GM21515 (cell line): ENCODE data around the gene TMEM151A.
"Not testable (repeated sequence)": the region's sequence is repeated elsewhere in the genome, so short reads cannot be mapped to it uniquely, and the experiment has no call there.

ENCODE experiments used
- ATAC-seq: cut with Tn5 transposase; IDR thresholded peaks from one replicate; pipeline ENCODE4 v1.9.1; 2021; ENCODE audit not compliant: unreplicated experiment

The TMEM151A gene

DNA sequence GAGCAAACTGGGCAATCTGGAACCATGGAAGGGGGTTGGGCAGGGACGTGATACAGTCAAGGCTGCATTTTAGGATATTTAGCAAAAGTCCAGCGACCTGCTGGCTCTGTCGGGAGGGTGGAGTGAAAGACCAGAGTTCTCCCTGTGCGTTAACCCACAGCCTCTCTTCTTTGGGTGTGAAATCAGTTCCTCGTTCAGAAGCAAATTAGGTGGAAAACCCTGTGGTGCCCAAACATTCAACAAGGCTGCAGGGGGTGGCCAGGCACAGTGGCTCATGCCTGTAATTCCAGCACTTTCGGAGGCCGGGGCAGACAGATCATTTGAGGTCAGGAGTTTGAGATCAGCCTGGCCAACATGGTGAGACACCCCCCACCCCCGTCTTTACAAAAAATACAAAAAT, 5.9 kb downstream of the TMEM151A start:
- no peak for ATAC-seq

- no peak for ATAC-seq
Observed at GRCh38 chr11:66299186-66299585, 7.5 kb downstream of the TMEM151A start.

DNA sequence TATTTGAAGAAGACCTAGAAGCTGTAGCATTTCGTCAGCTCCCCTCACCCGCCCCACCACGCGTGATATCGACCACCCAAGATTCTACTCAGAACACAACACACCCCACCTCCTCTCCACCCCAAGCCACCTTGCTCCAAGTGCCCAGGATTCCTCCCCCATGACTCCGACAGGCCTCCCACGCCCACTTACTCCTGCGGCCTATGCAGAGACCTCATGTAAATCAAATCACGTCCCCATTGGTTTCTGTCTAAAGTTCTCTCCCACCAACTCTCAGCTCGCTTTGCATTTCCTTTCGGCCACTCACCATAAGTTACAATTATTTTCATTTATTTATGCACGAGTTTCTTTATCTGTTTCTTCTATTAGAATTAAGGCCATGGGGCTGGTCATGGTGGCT, 11.0 kb downstream of the TMEM151A start:
- no peak for ATAC-seq

GRCh38 chr11:66309475-66309874, 17.8 kb downstream of the TMEM151A start:
- ATAC-seq: no peak

GRCh38 chr11:66310324-66310723, 18.6 kb downstream of the TMEM151A start:
- no peak for ATAC-seq

DNA sequence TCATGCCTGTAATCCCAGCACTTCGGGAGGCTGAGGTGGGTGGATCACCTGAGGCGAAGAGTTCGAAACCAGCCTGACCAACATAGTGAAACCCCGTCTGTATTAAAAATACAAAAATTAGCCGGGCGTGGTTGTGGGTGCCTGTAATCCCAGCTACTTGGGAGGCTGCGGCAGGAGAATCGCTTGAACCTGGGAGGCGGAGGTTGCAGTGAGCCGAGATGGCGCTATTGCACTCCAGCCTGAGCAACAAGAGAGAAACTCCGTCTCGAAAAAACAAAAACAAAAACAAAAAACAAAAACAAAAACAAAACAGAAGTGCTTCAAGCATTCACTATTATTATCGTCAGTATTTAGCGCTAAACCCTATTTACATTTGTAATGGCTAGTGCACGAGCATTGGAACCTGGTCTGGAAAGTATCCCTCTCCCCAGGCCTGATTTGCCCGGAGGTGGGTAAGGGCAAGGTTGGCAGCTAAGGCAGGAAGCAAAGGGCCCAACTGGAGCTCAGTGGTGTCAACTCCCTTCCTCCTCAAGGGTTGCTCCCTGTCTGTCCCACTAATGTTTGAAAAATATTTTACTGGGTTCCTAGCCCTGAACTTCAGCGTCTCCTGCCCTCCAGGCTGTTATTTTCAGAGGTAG, 19.2 kb downstream of the TMEM151A start:
- not testable (repeated sequence) for ATAC-seq

GRCh38 chr11:66311470-66311964, 19.8 kb downstream of the TMEM151A start:
- no peak for ATAC-seq

DNA sequence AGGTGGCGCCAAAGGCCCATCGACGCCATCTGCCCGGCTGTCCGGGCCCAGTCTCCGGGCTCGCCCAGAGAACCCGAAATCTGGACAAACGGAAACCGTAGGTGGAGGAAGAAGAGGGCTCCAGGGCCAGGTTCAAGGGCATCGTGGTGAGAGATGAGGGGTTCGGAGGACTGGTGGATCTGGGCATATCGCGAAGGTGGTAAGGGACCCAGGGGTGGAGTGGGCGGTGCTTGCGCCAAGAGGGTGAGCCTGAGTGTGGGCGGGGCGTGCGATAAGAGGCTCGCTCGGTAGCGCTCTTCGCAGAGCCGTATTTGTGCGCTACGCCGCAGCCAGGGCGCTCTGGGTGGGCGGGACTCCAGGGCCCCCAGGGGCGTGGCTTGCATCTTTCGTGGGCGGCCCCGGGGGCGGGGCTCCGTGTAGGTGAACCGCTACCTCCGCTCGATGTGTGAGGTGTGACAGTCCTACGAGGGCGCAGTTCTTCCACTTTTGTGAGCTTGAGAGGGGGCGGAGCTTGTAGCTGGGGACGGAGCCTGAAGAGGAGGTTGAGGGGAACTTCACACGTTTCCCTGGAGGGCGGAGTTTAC, 20.4 kb downstream of the TMEM151A start:
- ATAC-seq: peak; percentile 55

DNA sequence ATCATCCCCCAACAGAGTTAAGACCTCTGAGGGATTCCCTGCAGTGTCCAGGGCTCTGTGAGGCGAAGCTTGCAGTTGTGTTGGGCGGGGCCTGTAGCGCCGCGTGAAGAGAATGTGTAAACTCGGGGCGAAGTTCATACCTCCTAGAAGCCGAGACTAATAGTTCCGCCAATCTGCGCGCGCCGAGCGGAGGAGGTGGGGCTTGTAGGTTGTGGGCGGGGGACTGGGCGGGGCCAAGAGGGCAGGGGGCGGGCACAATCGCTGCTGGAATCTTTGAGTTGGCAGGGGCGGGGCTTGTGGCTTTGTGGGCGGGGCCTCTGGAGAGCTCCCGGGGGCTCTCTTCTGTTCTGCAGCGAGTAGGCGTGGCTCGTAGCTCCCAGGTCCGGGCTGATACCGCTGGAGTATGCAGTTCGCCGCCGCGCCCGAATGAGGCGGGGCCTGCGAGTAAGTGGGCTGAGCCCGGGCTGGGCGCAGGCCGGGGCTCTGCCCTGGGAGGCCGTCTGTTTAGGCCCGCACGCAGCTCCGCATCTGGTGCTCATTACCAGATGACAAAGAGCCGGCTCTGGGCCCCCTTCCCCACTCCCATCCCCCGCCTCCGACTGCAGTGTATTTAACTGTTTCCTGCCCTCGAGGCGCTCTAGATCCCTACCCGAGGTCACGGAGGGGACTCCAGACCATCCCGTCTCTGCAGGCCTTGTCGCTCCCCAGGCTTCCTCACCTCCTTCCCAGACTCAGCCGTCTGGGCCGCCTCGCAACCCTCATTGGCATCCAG, 21.0 kb downstream of the TMEM151A start:
- ATAC-seq: peak; percentile 68

- no peak for ATAC-seq
Observed at GRCh38 chr11:66313321-66314185, 21.9 kb downstream of the TMEM151A start.

DNA sequence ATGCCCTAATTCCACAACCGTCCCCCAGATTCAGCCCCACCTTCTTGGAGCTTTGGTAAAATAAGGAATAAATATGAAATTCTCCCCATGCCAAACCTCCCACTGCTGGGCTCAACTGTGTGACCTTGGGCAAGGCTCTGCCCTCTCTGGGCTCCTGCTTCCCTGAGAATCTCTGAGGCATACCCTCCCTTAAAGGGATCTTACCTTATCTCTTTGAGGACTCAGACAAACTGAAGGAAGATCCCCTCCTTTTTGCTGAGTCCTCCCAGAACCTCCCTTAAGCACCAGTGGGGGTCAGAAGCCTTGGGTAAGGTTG, 22.4 kb downstream of the TMEM151A start:
- ATAC-seq: no peak

GRCh38 chr11:66314561-66315497, 23.1 kb downstream of the TMEM151A start:
- no peak for ATAC-seq

DNA sequence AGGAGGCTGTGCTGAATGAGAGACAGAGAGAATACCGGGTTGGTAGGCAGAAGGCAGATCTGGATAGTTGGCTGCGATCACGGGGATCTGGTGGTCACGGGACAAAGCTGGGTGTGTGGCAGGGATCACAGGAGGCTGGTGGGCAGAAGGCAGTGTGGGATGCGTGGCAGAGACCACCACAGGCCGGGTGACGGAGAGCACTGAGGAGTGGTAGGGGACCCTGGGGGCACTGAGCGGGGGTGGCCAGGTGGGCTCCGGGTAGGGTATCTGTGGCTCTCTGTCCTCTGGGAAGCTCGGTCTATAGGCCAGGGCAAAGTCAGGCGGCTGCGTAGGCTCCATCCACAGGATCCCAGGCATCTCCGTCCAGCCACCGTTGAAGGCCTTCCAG, 23.8 kb downstream of the TMEM151A start:
- ATAC-seq: no peak

DNA sequence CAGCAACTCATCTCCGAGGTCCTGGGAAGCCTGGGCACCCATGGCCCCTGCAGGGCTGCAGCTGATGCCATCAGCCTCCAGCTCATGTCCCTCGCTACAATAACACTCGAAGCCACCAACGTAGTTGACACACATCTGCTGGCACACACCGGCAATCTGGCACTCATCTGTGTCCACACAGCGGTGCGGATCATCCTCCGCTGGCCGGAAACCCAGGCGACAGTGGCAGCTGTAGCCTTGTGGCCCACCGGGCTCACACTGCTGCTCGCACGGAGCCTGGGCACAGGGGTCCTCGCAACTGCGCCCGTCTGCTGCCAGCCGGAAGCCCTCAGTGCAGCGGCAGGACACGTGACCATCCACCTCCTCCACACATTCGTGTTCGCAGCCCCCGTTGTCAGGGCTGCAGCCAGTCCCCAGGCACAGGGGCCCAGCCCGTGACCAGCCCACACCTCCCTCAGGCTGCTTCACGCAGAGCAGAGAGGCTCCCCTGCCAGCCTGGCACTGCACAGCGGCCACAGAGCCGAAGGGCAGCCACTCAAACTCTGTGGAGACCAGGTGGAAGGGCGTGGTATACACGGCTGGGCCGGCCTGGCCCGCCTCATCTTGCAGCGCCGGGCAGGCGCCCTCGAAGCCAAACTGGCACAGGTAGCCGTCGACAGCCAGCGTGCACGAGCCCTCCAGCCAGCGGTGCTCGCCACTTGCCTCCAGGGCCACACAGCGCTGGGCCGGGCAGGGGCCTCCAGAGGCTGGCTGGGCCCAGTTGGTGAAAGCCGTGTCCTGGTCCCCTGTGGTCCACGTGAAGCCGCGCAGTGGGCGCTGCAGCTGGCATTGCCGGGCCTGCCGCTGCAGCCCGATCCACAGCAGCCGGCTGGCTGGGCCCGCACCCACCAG, 24.5 kb downstream of the TMEM151A start:
- ATAC-seq: no peak

GRCh38 chr11:66316849-66317251, 25.2 kb downstream of the TMEM151A start, which contains the start of gene CD248:
Gene CD248 (minus strand): TSS chr11:66317044. CDS start chr11:66317027, 17 bp downstream.
- no peak for ATAC-seq

DNA sequence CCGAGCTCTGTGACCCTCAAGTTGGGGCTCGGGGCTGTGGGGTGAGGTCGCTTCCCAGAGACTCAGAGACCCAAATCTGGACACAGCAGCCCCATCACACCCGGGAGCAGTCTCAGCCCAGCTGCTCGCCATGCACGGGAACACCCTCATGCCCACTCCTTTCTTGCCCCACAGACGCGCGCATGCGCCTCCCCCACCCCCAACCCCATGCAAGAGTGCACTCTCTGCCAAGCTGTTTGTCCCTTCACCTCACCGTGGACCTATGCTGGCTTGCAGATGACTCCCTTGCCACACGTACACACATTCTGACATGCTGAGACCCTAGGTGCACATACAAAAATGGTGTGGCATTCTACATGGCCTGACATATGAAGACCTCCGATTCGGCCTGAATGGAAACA, 25.6 kb downstream of the TMEM151A start:
- ATAC-seq: no peak

GRCh38 chr11:66317723-66318599, 26.3 kb downstream of the TMEM151A start:
- ATAC-seq: no peak

DNA sequence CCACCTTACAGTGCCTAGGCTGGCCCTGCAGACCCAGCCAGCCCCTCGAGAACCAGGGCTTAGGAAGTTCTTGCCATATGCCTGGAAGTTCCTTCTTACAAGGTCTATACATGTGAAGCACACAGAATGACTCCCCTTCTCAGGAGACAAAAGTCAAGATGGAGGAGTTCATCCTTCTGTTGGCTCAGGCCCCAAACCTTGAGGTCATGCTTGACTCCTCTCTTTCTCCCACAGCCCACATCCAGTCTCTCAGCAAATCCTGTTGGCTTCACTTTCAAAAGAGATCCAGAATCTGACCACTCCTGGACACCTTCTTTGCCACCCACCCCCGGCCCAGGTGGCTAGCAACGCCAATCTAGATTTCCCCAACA, 26.9 kb downstream of the TMEM151A start:
- ATAC-seq: no peak
